Glomerular endothelial cell (primary cell): ENCODE measurements around the gene SLC25A23. TPM values are rescaled to one million over a fixed set of nuclear protein-coding genes. Genes with fewer than 3 reads are reported as not detected.
"Not testable (repeated sequence)": the region's sequence is repeated elsewhere in the genome, so short reads cannot be mapped to it uniquely, and the experiment has no call there.

ENCODE experiments used
- DNase-seq: peaks from one replicate; pipeline ENCODE4 v3.0.0-alpha.2; 2011; ENCODE audit warnings: low read depth, low spot score; ENCODE audit errors: extremely low read depth
- total RNA-seq: library from RNA; depleted of rRNA; stranded (reverse); fragments of >200 nt; gene quantifications from 2 replicates; pipeline ENCODE4 v1.2.3, GENCODE V29; 2015

SLC25A23 gene
- 47.1 and 60.7 TPM in 2 replicates for total RNA-seq

DNA sequence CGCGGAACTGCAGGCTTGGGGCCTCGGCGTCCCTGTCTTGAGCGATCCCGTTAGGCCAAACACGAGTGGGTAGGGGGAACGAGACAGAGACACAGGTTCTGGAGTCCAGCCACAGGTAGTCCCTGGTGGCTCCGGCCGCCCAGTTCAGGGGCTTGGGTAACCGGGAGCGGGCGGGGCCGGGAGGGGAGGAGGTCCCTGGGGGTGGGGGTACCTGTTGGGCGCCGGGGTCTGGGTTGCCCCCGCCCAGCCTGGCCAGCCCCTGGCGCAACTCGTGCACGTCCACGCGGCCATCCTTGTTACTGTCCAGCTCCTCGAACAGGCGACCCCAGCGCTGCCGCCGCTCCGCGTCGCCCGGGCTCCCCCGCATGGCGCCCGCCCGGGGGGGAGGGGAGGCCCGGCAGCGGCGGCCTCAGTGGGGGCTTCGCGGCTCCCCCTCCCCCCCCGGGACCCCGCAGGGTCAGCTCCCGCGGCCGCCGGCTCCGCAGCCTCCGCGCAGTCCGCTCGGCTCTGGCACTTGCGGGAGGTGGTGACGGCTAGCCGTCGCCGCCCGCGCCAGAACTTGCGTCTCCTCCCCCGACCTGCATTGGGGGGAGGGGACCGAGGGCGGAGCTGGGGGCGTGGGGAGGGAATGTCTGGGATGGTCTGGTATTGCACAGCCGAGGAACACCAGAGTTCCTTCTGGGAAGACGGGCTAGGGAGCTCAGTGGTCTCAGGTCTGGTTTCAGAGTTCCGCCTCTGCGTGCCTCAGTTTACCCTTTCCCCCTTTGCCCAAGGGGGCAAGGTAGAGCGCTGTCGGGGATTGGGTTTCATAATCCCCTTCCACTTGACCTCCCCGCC lies at the start of gene SLC25A23:
SLC25A23 (minus strand) TSS at position 531 of the 837 bp plus-strand sequence; CDS start at position 367, 164 bp downstream.
- no peak for DNase-seq

DNA sequence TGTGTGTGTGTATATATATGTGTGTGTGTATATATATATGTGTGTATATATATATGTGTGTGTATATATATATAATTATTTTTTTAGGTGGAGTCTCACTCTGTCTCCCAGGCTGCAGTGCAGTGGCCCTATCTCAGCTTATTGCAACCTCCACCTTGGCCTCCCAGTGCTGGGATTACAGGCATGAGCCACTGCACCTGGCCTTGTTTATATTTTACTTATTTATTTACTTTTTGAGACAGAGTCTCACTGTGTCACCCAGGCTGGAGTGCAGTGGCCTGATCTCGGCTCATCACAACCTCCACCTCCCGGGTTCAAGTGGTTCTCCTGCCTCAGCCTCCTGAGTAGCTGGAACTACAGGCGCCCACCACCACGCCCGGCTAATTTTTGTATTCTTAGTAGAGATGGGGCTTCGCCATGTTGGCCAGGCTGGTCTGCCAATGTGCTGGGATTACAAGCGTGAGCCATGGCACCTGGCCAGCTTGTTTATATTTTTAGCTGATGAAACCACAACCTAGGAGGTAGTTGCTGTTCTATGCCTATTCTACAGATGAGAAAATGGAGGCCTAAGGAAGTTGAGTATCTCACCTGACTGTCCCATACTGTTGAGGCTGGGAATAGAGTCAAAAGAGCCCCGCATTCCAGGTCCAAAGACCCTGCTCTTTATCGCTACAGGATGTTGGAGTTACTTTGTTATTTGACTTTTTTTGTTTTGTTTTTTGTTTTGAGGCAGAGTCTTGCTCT lies 48.6 kb upstream of the SLC25A23 start:
- DNase-seq: not testable (repeated sequence)

DNA sequence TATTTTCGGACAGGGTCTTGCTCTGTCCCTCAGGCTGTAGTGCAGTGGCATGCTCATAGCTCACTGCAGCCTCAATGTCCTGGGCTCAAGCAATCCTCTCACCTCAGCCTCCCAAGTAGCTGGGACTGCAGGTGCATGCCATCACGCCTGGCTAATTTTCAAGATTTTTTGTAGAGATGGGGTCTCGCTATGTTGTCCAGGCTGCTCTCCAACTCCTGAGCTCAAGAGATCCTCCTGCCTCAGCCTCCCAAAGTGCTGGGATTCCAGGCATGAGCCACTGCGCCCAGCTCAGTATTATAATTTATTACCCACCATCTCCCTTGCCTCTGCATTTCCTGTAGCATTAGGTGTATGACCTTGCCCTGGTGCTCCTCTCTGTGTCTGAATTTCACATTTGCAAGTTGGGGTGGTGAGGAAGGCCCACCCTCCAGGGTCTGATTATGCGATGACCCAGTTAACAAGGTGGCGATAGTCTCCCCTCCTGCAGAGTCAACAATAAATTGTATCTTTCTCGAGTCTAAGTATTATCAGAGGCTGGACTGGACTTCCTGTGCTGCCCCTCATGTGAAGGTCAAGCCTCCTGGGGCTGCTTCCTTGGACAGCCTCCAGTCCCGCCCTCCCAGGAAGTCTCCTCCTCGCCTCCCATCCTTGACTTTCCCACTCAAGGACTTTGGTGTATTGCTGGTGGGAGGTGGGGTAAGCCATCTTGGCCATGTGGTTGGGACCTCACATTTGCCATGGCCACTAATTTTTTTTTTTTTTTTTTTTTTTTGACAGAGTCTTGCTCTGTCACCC lies 44.0 kb upstream of the SLC25A23 start:
- DNase-seq: no peak

DNA sequence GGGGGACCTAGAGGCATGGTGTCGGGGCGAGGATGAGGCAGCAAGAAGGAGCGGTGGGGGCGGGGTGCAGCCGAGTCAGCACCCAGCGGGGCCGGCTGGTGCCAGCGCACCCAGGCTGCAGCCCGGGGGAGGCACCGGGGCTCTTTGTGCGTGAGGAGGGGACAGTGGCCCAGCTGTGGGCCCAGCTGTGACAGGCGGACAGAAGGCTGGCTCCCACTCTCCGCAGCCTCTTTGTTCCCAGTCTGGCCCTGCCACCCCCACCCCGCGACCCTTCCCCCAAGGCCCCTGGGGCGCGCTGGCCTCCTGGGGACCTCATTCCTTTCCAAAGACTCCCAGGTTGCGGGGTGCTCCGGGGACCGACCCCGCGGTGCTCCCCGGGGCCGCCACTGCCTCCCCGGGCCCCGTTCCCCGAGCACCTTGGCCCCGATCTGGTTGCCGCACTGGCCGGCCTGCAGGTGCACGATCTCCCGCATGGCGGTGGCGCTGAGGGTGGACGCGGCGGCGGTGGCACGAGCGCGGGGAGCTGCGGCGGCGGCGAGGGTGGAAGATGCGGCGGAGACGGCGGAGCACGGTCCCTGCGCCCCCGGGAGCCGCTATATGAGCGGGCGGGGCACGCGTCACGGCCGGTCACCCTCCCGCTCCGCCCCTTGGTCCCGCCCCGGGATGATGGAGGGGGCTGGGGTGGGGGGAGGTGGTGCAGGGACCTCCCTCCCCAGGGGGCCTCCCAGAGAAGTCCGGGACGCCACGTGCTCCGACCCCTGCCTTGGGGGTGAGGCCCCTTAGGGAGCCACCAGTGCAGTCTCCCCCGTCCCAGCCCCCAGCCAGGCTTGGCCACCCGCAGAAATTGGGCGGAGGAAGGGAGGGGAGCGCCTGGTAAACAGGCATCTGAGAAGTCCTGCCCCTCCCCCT lies 42.4 kb upstream of the SLC25A23 start, which contains the start of gene TUBB4A:
TUBB4A (minus strand) TSS at position 570 of the 909 bp plus-strand sequence; CDS start at position 473, 97 bp downstream.
- no peak for DNase-seq

DNA sequence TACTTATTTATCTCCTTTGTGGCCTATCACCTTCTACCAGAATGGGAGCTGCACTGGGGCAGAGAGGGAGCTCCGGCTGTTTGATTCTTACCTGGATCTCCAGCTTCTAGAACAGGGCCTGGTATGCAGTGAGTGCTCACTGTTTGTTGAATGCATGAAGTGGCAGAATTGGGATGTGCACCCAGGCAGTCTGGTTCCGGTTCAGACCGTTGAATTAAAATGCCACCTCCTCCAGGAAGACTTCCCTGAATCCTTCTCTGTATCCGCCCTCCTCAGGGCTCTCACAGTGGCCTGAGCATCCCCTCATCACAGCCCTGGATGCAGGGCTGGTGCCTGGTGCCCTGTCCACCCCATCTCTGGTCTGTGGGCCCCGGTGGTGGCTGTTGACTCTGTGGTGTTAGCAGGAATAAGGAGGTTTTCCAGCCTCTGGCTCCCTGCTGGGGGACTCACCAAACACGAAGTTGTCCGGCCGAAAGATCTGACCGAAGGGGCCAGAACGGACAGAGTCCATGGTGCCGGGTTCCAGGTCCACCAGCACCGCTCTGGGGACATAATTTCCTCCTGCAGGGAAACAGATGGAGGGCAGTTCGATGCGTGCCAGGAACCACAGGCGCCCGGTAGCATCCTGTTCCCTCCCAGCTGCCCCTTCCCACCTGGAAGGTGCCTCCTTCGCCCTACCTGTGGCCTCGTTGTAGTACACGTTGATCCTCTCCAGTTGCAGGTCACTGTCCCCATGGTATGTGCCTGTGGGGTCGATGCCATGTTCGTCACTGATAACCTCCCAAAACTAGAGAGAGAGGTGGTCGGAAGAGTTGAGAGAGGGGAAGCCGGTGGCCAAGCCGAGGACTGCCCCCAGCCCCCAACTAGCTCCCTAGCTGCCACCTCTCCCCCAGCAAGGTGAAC lies 41.5 kb upstream of the SLC25A23 start:
- DNase-seq: no peak

DNA sequence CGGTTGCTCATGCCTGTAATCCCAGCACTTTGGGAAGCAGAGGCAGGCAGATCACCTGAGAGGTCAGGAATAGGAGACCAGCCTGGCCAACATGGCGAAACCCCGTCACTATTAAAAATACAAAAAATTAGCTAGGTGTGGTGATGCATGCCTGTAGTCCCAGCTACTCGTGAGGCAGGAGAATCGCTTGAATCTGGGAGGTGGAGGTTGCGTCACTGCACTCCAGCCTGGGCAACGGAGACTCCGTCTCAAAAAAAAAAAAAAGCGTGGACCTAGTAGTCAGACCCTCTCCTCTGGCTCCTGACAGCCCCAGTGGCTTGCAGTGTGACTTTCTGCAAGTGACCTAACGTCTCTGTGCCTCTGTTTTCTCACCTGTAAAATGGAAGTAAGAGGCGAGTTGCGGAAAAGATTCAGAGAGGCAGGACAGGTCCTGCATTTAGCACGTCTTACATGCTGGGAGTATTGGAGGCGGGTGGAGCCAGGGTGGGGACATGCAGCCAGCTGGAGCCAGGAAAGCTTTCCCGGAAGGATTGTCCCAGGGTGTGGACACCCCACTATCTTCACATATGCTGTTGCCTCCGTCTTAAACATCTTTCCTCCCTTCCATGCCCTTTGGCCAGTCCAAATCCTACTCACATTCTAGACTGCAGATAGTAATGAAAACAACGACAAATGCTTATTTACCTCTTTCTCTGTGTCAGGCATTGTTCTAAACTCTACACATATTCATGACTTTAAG lies 39.6 kb upstream of the SLC25A23 start:
- DNase-seq: no peak

DNA sequence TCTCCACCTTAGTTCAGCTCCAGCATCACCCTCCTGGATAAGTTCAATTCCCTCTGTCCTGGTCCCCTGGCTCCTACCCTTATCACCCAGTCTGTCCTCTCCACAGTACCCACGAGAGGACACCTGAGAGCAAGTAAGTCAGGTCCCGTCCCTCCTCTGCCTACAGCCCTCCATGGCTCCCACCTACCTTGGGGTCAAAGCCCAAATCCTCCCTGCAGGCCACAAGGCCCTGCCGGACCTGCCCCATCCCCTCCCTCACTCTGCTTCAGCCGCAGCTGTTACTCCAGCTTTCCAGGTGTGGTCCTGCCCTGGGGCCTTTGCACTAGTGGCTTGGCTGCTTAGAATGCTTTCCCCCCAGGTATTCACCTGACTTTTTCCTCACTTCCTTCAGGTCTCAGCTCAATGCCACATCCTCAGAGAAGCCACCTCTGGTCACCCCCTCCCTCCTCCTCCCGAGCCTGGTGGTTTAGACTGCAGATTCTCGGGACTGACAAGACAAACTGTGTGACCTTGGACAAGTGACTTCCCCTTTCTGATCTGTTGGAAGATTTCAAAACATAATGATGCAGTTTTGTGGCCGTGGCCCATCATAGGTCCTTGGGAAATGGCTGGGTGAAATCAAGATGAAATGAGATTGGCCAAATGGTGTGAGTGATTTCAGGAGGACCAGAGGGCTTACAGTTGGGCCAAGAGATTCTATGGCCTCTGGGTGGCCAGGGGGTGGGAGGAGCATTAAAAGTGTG lies 38.9 kb upstream of the SLC25A23 start:
- DNase-seq: no peak

DNA sequence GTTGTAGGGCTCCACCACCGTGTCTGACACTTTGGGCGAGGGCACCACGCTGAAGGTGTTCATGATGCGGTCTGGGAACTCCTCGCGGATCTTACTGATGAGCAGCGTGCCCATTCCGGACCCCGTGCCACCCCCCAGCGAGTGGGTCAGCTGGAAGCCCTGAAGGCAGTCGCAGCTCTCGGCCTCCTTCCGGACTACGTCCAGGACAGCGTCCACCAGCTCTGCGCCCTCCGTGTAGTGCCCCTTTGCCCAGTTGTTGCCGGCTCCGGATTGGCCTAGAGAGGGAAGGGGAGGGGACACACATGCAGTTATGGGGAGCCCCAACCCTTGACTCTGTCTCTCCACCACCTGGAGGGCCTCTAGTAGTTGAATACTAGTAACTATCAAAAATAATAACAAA lies 36.4 kb upstream of the SLC25A23 start:
- no peak for DNase-seq

DNA sequence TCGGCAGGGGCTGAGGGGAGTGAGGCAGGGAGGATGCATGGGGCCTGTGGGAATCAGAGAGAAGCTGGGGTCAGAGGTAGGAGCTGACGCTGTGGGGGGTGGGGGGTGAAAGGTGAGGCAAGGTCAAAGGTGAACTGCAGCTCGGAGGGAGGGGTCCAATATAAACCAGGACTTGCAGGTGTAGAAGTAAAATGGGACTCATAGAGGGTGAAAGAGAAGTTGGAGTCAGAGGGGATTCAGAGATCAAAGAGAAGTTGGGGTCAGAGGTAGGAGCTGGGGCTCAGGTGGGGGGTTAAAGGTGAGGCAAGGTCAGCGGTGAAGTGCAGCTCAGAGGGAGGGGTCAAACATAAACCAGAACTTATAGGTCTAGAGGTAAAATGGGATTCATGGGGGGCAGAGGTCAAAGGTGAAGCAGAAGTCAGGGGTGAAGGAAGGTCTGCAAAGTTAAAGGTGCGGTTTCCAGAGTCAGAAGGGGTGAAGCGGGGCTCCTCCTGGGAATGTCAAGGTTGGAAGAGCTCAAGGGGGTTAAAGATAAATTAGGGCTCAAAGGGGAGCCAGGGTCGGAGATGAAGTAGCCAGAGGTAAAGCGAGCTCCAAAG lies 34.9 kb upstream of the SLC25A23 start:
- no peak for DNase-seq

DNA sequence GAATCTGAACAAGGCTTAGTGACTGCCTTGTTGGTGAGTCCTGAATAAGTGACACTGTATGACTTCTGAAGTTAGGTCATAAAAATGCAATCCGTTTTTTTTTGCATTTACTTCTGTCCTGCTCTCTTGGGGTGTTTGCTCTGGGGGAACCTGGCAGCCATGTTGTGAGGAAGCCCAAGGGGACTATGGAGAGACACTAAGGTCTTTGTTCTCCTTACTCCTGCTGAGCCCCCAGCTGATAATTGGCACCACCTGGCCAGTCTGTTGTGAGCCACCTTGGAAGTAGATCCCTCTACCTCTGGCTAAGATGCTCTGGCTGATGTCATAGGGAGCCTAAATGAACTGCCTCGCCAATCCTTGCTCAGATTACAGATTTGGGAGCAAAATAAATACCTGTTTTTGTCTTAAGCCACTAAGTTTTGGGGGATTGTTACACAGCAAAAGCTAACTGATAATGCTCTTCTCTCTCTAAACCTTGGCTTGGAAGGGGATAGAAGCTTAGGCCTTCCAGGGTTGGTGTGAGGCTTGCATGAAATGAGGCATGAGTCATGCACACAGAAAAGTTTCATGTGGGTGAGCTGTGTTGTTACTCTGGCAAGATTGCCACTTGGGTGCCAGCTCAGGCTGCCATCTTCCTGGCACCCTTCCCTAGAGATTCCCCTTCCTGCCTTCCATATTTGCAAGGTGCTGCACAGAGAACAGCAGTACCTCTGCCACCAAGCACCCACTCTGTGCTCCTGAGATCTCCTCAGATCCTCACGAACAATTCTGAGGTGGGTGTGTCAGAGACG lies 32.4 kb upstream of the SLC25A23 start:
- DNase-seq: no peak

DNA sequence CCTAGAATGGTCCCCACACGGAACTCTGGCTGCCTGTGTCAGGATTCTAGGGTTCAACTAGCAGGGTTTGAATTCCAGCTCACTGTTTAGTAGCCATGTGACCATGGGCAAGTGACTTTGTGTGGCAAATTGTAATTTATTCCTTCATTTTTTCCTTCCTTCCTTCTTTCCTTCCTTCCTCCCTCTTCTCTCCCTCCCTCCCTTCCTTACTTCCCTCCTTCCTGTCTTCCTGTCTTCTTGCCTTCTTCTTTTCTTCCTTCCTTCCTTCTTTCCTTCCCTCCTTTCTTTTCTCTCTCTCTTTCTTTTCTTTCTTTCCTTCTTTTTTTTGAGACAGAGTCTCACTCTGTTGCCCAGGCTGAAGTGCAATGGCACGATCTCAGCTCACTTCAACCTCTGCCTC lies 30.5 kb upstream of the SLC25A23 start:
- no peak for DNase-seq

DNA sequence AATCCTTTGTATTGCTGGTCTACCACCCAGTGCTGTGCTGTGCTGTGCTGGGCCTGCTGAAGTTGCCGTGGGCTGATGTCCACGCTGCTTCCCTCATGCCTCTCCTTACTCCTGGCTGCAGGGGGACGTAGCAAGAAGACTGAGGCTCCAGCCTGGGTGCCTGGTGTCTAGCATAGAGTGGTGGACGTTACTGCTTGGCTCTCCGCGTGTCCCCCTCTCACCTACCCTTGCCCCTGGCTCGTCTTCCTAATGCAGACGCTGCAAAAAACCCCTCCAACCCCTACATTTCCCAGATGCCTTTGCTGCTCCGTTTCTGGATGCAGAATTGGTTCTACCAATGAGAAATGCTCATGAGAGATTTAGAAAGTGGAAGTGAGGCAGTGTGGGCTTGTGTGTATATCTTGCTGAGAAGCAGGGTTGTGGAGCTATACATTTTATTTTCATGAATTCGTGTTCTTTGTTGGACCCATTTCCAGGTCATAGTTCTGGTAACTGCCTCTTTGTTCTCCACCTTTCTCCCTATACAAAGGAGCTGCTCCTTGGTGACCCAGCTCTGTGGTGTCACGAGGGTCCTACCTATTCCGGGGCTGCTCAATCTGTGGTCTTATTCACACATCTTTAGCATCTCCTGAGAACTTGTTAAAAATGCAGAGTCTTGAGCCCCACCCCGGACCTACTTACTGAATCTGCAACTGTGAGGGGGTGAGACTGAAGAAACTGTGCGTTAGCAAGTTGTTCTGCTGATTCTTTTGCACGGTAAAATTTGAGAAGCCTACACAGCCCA lies 29.9 kb upstream of the SLC25A23 start:
- no peak for DNase-seq

DNA sequence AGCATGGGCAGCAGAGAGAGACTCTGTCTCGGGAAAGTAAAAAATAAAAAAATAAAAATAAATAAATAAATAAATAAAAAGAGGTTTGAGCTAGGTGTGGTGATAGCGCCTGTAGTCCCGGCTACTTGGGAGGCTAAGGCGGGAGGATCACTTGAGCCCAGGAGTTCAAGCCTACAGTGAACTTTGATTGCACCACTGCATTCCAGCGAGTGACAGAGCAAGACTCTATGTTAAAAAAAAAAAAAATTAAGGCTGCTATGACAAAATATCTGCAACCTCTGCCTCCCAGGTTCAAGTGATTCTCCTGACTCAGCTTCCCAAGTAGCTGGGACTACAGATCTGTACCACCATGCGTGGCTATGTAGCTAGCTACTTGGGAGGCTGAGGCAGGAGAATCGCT lies 25.2 kb upstream of the SLC25A23 start:
- DNase-seq: no peak

DNA sequence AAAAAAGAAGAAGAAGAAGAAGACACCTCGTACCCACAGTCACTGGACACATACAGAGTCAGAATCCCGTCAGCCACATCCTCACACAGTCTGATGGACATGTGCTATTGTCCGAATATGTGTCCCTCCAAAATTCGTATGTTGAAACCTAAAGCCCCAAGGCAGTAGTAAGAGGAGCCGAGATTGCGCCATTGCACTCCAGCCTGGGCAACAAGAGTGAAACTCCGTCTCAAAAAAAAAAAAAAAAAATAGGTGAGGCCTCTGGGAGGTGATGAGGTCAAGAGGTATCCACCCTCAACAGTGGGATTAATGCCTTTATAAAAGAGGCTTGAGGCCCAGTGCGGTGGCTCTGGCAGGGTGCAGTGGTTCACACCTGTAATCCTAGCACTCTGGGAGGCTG lies 24.6 kb upstream of the SLC25A23 start:
- DNase-seq: no peak

DNA sequence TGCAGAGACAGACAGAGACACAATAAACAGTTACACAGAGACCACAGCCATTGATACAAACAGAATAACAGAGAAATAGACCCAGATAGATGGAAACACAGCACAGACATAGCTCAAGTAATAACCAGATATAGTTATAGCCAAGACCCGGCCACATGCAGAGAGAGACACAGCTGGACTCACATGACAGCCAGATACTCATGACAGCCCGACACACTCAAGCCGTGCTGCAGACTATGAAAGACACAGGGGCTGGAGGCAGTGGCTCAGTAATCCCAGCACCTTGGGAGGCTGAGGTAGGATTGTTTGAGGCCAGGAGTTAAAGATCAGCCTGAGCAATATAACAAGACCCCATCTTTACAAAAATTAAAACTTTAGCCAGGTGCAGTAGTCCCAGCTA lies 23.6 kb upstream of the SLC25A23 start:
- DNase-seq: no peak

DNA sequence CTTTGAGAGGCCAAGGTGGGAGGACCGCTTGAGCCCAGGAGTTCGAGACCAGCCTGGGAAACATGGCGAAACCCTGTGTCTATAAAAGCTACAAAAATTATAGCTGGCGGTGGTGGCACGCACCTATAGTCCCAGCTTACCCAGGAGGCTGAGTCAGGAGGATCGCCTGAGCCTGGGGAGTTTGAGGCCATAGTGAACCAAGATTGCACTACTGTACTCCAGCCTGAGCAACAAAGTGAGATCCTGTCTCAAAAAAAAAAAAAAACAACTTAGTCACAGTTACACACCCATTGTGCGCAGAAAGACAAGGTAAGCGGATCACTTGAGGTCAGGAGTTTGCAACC lies 22.7 kb upstream of the SLC25A23 start:
- DNase-seq: no peak
